Body of pancreas (tissue), 4 donors: ENCODE results near the gene DLX5.

Experiments
- CTCF ChIP-seq, 7 experiments: fragments of 450-650 bp in 4 of 7; fragments of 200-600 bp in 3 of 7; sonication (generic) in 3 of 7; IDR thresholded peaks; one replicate each; pipeline ENCODE4 v1.5.1; 2016 to 2019; ENCODE audit warnings: antibody characterized with exemption in 7 of 7
- POLR2A ChIP-seq, 3 donors: fragments of 450-650 bp; IDR thresholded peaks; one replicate each; pipeline ENCODE4 v1.6.1; 2016; ENCODE audit warnings: antibody characterized with exemption in 3 of 3, mild to moderate bottlenecking in 2 of 3

GRCh38 chr7:97025983-97026714 is 1.5 kb upstream of the DLX5 start:
- no peak for TF ChIP-seq CTCF (IDR thresholded peaks at IDR 0.05)
- no peak for TF ChIP-seq POLR2A (IDR thresholded peaks at IDR 0.05)
